Neuronal stem cell (in vitro differentiated cells): ENCODE results near the gene INTS12.
"Not testable (repeated sequence)": the region's sequence is repeated elsewhere in the genome, so short reads cannot be mapped to it uniquely, and the experiment has no call there.

Source experiments
- DNase-seq: peaks from one replicate; pipeline ENCODE4 v3.0.0-alpha.2; 2013; ENCODE audit warnings: low spot score
- H2AFZ ChIP-seq: one replicate; pipeline ENCODE4 v1.6.1; 2013; ENCODE audit warnings: mild to moderate bottlenecking, low read length, inconsistent platforms
- H2AK5ac ChIP-seq: 2 replicates; pipeline ENCODE4 v1.6.1; 2013; ENCODE audit warnings: low read depth, mild to moderate bottlenecking, inconsistent platforms, low read length, moderate library complexity, mixed read lengths
- H2BK120ac ChIP-seq: 2 replicates; pipeline ENCODE4 v1.6.1; 2013; ENCODE audit warnings: low read depth, mild to moderate bottlenecking, inconsistent platforms, low read length, moderate library complexity, mixed read lengths
- H2BK12ac ChIP-seq: one replicate; pipeline ENCODE4 v1.6.1; 2013; ENCODE audit warnings: low read length, inconsistent platforms
- H2BK15ac ChIP-seq: 2 replicates; pipeline ENCODE4 v1.6.1; 2013; ENCODE audit warnings: mild to moderate bottlenecking, low read length, inconsistent platforms, mixed read lengths
- H2BK5ac ChIP-seq: one replicate; pipeline ENCODE4 v1.6.1; 2013; ENCODE audit warnings: inconsistent platforms, mild to moderate bottlenecking, low read length, moderate library complexity
- H3K14ac ChIP-seq: one replicate; pipeline ENCODE4 v1.6.1; 2013; ENCODE audit warnings: low read length, inconsistent platforms
- H3K18ac ChIP-seq: 2 replicates; pipeline ENCODE4 v1.6.1; 2013; ENCODE audit warnings: low read length, inconsistent platforms
- H3K23ac ChIP-seq: 2 replicates; pipeline ENCODE4 v1.6.1; 2013; ENCODE audit warnings: low read depth, mild to moderate bottlenecking, mixed read lengths, low read length, inconsistent platforms; ENCODE audit not compliant: poor library complexity
- H3K27ac ChIP-seq: replicated peaks from 3 replicates; pipeline ENCODE4 v1.5.1; 2013; ENCODE audit warnings: low read length, inconsistent platforms
- H3K27me3 ChIP-seq, 3 experiments: 2 replicates each; pipeline ENCODE4 v1.6.1; 2013; ENCODE audit warnings: low read length in 3 of 3, mild to moderate bottlenecking in 2 of 3, inconsistent platforms in 1 of 3, low read depth in 1 of 3, mixed read lengths in 1 of 3, moderate library complexity in 1 of 3; ENCODE audit not compliant: control insufficient read depth in 3 of 3, insufficient read depth in 3 of 3
- H3K36me3 ChIP-seq, 2 donors: replicated peaks in 1 of 2; 2 replicates each; pipeline ENCODE4 v1.6.1; 2013; ENCODE audit warnings: low read length in 2 of 2; ENCODE audit not compliant: control insufficient read depth in 2 of 2, insufficient read depth in 2 of 2
- H3K4ac ChIP-seq: 2 replicates; pipeline ENCODE4 v1.6.1; 2013; ENCODE audit warnings: inconsistent platforms, mild to moderate bottlenecking, low read length, moderate library complexity
- H3K4me1 ChIP-seq, 2 donors: 1 replicate in 1 of 2; 2 replicates in 1 of 2; pipeline ENCODE4 v1.6.1; 2013; ENCODE audit warnings: low read length in 2 of 2, low read depth in 1 of 2; ENCODE audit not compliant: control insufficient read depth in 2 of 2, insufficient read depth in 1 of 2
- H3K4me2 ChIP-seq: one replicate; pipeline ENCODE4 v1.6.1; 2013; ENCODE audit warnings: mild to moderate bottlenecking, low read length, inconsistent platforms; ENCODE audit not compliant: insufficient read depth, poor library complexity, severe bottlenecking
- H3K4me3 ChIP-seq, 2 donors: 2 replicates each; pipeline ENCODE4 v1.5.1; 2013; ENCODE audit warnings: low read length in 2 of 2, mild to moderate bottlenecking in 2 of 2, inconsistent platforms in 1 of 2, moderate library complexity in 1 of 2
- H3K79me1 ChIP-seq: one replicate; pipeline ENCODE4 v1.6.1; 2013; ENCODE audit warnings: low read depth, mild to moderate bottlenecking, inconsistent platforms, low read length, moderate library complexity
- H3K9ac ChIP-seq: one replicate; pipeline ENCODE4 v1.6.1; 2013; ENCODE audit warnings: mild to moderate bottlenecking, low read depth, low read length, inconsistent platforms; ENCODE audit not compliant: poor library complexity
- H3K9me3 ChIP-seq, 2 donors: replicated peaks in 1 of 2; 2 replicates each; pipeline versions ENCODE3 to v1.6.1; 2013; ENCODE audit warnings: low read length in 2 of 2, mild to moderate bottlenecking in 2 of 2, inconsistent platforms in 1 of 2, low read depth in 1 of 2, mixed read lengths in 1 of 2, moderate library complexity in 1 of 2; ENCODE audit not compliant: control insufficient read depth in 2 of 2, insufficient read depth in 1 of 2
- H4K8ac ChIP-seq: one replicate; pipeline ENCODE4 v1.6.1; 2013; ENCODE audit warnings: low read depth, mild to moderate bottlenecking, inconsistent platforms, low read length, moderate library complexity
- H4K91ac ChIP-seq: one replicate; pipeline ENCODE4 v1.6.1; 2013; ENCODE audit warnings: low read length, low read depth, mild to moderate bottlenecking, inconsistent platforms; ENCODE audit not compliant: poor library complexity
- WGBS, 2 donors: extraction: QIAGEN DNeasy Blood & Tissue Kit; methylation state at CpG; one replicate each; pipeline ENCODE4 v1.1.7; 2013; ENCODE audit warnings: missing lambda C conversion rate in 2 of 2, mixed read lengths in 1 of 2; ENCODE audit not compliant: insufficient read length in 2 of 2, insufficient replicate concordance in 1 of 2; ENCODE audit errors: extremely low coverage in 2 of 2; 5-methylcytosine and 5-hydroxymethylcytosine counted together

The INTS12 gene

DNA sequence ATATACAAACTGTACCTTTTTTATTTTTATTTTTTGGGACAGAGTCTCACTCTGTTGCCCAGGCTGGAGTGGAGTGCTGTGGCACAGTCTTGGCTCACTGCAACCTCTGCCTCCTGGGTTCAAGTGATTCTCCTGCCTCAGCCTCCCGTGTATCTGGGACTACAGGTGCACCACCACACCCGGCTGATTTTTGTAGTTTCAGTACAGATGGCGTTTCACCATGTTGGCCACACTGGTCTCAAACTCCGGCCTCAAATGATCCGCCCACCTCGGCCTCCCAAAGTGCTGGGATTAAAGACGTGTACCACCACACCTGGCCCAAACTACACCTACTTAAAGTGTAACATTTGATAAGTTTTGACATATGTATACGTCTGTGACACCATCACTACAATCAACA is 12.7 kb downstream of the INTS12 start:
- H3K9ac ChIP-seq, H3K9me3 ChIP-seq, H4K8ac ChIP-seq, H3K79me1 ChIP-seq, H3K18ac ChIP-seq, H3K27me3 ChIP-seq, H3K4me2 ChIP-seq, H3K4ac ChIP-seq, H2AK5ac ChIP-seq, H4K91ac ChIP-seq, H2BK15ac ChIP-seq, H3K27ac ChIP-seq, H3K23ac ChIP-seq, H3K14ac ChIP-seq, H3K4me3 ChIP-seq, H2BK120ac ChIP-seq, DNase-seq, H3K4me1 ChIP-seq, H2AFZ ChIP-seq, H2BK5ac ChIP-seq, H2BK12ac ChIP-seq: not testable (repeated sequence)
- no CpG with 5 or more reads among the region's 8 CpGs for WGBS, 2 donors
- peaks cover 2 to 78% of the 10 kb centered on the region in 2 donors for H3K36me3 ChIP-seq

DNA sequence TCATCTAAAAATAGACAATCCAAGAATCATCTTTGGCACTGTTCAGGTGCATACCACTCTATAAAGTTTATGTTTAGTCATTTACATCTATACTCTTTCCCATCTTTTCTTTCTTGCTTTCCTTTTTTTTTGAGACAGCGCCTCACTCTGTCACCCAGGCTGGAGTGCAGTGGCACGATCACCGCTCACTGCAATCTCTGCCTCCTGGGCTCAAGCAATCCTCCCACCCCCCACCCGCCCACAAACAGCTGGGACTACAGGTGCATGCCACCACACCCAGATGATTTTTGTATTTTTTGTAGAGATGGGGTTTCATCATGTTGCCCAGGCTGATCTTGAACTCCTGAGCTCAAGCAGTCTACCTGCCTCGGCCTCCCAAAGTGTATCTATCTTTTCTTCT is 13.7 kb downstream of the INTS12 start:
- H3K27me3 ChIP-seq, H4K8ac ChIP-seq, H3K14ac ChIP-seq, H3K4me2 ChIP-seq, DNase-seq, H2AK5ac ChIP-seq, H2AFZ ChIP-seq, H3K9me3 ChIP-seq, H3K4me1 ChIP-seq, H3K23ac ChIP-seq, H3K4me3 ChIP-seq, H2BK12ac ChIP-seq, H2BK5ac ChIP-seq, H3K18ac ChIP-seq, H3K9ac ChIP-seq, H3K79me1 ChIP-seq, H3K27ac ChIP-seq, H3K4ac ChIP-seq, H4K91ac ChIP-seq, H2BK15ac ChIP-seq, H2BK120ac ChIP-seq: not testable (repeated sequence)
- H3K36me3 ChIP-seq = peaks cover 2 to 87% of the 10 kb centered on the region in 2 donors
- WGBS, 2 donors = no CpG with 5 or more reads among the region's 5 CpGs

DNA sequence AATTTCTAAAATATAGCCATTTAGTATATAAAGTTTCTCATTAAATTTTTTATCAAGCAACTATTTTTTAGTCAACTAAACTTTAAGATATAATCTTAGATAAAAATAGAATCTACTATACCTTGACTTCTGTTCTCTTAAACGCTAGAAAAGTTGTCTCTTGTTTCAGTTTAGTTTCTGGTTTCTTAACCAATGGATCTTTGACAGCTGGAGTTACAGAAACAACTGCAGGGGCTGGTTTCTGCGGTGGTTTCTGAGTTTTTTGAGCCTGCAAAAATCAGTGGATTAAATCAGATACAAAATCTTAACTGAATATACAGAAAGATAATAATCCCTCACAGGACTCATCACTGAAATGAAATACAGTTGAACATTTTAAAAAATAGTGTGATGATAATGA is 21.9 kb downstream of the INTS12 start:
- H3K4me1 ChIP-seq = no peaks in the 10 kb centered on the region
- H3K4me2 ChIP-seq = no peak overlapping the region
- no peak overlapping the region for H3K4ac ChIP-seq
- H3K27ac ChIP-seq = no peak overlapping the region
- H3K36me3 ChIP-seq = peaks cover 9 to 91% of the 10 kb centered on the region in 2 donors
- no peak overlapping the region for H3K14ac ChIP-seq
- H3K4me3 ChIP-seq = no peak overlapping the region
- H2BK120ac ChIP-seq = no peak overlapping the region
- no peak overlapping the region for H2BK12ac ChIP-seq
- no peak overlapping the region for H4K91ac ChIP-seq
- no peak for DNase-seq
- no peak overlapping the region for H2BK15ac ChIP-seq
- no CpG with 5 or more reads among the region's 2 CpGs for WGBS, 2 donors
- H2AFZ ChIP-seq = no peak overlapping the region
- no peaks in the 10 kb centered on the region for H3K9me3 ChIP-seq
- H3K23ac ChIP-seq = no peak overlapping the region
- no peaks in the 10 kb centered on the region for H3K79me1 ChIP-seq
- H3K18ac ChIP-seq = no peak overlapping the region
- no peak overlapping the region for H2AK5ac ChIP-seq
- H3K27me3 ChIP-seq = no peaks in the 10 kb centered on the region
- no peak overlapping the region for H3K9ac ChIP-seq
- no peak overlapping the region for H4K8ac ChIP-seq
- H2BK5ac ChIP-seq = no peak overlapping the region

DNA sequence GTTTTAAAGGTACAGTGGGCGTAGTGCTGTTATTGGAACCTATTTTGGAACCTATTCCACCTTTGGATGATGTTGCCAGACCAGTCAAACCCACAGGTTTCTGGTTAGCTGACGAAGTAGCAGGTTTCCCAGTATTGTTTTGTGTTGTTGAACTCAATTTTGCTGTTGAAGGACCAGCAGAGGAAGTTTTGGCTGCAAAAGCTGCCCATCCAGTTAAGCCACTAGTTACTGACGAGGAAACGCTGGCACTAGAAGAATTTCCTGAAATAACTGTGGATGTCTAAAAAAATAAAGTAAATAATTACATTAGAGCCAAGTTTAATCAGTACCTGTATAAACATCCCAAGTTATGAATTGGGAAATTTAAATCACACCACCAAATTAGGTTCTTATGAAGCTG is 25.5 kb downstream of the INTS12 start:
- Histone ChIP-seq H3K4me2 (no peak overlapping the region), H3K27ac (no peak overlapping the region), H4K91ac (no peak overlapping the region), H3K4me3 (no peak overlapping the region), H3K4me1 (no peaks in the 10 kb centered on the region), H2BK15ac (no peak overlapping the region), H3K27me3 (no peaks in the 10 kb centered on the region), H2BK120ac (no peak overlapping the region), H3K9ac (no peak overlapping the region), H3K4ac (no peak overlapping the region), H3K36me3 (peaks cover 4 to 61% of the 10 kb centered on the region in 2 donors), H4K8ac (no peak overlapping the region), H3K14ac (no peak overlapping the region), H3K79me1 (no peaks in the 10 kb centered on the region), H2AK5ac (no peak overlapping the region), H3K9me3 (no peaks in the 10 kb centered on the region), H3K18ac (no peak overlapping the region), H2BK5ac (no peak overlapping the region), H2AFZ (no peak overlapping the region), H3K23ac (no peak overlapping the region), H2BK12ac (no peak overlapping the region)
- no peak for DNase-seq
- WGBS, 2 donors = no CpG with 5 or more reads among the region's 4 CpGs
